BJ (cell line): Measurements from ENCODE around the gene CTBP1. TPM values are rescaled to one million over a fixed set of nuclear protein-coding genes. Genes with fewer than 3 reads are reported as not detected.

ENCODE experiments used
- CTCF ChIA-PET: fragments of 350-600 bp; formaldehyde crosslinking; extraction: SDS; loops from one replicate; lab custom pipeline; 2021; ENCODE audit warnings: antibody characterized with exemption, inconsistent platforms; lab: Yijun Ruan, JAX
- POLR2A ChIA-PET: fragments of 300-600 bp; sonication (Branson Sonifier 250); formaldehyde crosslinking; extraction: SDS; loops from one replicate; lab custom pipeline; 2021; ENCODE audit warnings: antibody characterized with exemption; lab: Charles Lee
- DNase-seq: peaks from one replicate; pipeline ENCODE4 v3.0.0-alpha.2; 2011; ENCODE audit warnings: low read depth
- H3K27me3 ChIP-seq: 2 replicates; pipeline ENCODE4 v1.6.0; 2011; ENCODE audit warnings: low read length; ENCODE audit not compliant: control insufficient read depth, insufficient read depth
- H3K36me3 ChIP-seq: 2 replicates; pipeline ENCODE4 v1.5.1; 2011; ENCODE audit warnings: low read length; ENCODE audit not compliant: control insufficient read depth, insufficient read depth
- H3K4me3 ChIP-seq: 2 replicates; pipeline ENCODE4 v1.5.1; 2011; ENCODE audit warnings: low read depth, mild to moderate bottlenecking, control low read depth, low read length
- polyA plus RNA-seq: library from polyadenylated mRNA; depleted of rRNA; stranded (reverse); fragments of >200 nt; gene quantifications from 2 replicates; pipeline ENCODE4 v1.2.3, GENCODE V29; 2011
- TF ChIP-seq, protein P1 (sequence below): IDR thresholded peaks from 2 replicates; pipeline ENCODE4 v1.5.1; 2011; ENCODE audit warnings: low read depth, mild to moderate bottlenecking, control low read depth, inconsistent platforms, low read length, moderate library complexity; ENCODE audit not compliant: insufficient read depth

The CTBP1 gene
- polyA plus RNA-seq, 1 experiment = 106 TPM

DNA sequence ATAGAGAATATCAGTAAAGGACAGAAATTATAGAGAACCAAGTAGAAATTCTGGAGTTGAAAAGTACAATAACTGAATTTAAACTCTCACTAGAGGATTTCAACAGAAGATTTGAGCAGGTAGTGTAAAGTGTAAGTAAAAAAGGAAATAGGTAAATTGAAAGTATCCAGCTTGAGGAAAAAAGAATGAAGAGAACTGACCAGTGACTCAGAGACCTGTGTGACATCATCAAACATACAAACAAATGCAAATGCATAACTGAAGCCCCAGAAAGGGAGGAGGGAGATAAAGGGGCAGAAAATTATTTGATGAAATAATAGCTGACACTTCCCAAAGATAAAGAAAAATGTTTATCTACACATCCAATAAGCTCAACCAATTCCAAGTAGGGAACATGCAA lies 68.3 kb downstream of the CTBP1 start:
- ChIA-PET POLR2A (no interaction called here), CTCF (no interaction called here)
- Histone ChIP-seq H3K27me3 (no peaks in the 10 kb centered on the region), H3K36me3 (no peaks in the 10 kb centered on the region), H3K4me3 (no peak overlapping the region)
- DNase-seq = no peak
- TF ChIP-seq, protein P1, sequence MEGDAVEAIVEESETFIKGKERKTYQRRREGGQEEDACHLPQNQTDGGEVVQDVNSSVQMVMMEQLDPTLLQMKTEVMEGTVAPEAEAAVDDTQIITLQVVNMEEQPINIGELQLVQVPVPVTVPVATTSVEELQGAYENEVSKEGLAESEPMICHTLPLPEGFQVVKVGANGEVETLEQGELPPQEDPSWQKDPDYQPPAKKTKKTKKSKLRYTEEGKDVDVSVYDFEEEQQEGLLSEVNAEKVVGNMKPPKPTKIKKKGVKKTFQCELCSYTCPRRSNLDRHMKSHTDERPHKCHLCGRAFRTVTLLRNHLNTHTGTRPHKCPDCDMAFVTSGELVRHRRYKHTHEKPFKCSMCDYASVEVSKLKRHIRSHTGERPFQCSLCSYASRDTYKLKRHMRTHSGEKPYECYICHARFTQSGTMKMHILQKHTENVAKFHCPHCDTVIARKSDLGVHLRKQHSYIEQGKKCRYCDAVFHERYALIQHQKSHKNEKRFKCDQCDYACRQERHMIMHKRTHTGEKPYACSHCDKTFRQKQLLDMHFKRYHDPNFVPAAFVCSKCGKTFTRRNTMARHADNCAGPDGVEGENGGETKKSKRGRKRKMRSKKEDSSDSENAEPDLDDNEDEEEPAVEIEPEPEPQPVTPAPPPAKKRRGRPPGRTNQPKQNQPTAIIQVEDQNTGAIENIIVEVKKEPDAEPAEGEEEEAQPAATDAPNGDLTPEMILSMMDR = no peak

DNA sequence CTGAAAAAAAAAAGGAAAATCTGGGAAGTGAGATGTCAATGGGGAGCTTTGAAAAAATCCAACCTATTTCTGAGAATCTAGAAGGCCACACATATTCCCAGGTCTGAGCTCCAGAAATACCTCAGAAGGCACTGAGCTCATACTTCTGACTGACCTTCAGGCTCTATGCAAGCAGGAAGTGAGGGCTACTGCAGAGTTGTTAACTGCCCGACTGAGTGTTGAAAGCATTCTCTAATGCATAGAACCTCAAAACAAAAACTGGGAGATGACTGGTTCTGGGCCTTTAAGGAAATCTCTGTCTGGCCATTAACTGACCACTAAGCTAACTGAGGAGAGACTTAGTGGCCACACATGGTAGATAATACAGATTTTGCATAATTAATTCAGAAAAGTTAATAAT lies 69.0 kb downstream of the CTBP1 start:
- TF ChIP-seq, protein P1 = no peak
- ChIA-PET POLR2A (no interaction called here), CTCF (interaction anchor here (0.6 kb wide), 1 partner anchor 12 kb away, joined by 4 read pairs; no protein-coding TSS in a partner anchor)
- Histone ChIP-seq H3K36me3 (no peaks in the 10 kb centered on the region), H3K27me3 (no peaks in the 10 kb centered on the region), H3K4me3 (no peak overlapping the region)
- no peak for DNase-seq

DNA sequence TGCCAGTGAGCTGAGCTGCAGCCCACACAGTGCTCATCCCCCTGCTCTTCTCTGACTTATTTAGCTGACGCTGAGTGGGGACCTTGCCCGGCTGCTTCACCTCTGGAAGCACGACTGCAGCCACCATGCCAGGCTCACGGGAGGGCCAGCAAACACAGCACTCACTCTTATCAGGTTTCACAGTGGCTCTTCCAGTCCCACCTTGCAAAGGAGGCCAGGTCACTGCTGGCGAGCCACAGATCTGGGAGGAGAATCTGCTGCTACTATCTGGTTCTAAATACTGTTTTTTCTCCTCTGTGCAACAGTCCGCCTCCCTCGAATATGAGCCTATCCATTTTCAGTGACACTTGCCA lies 69.9 kb downstream of the CTBP1 start:
- Histone ChIP-seq H3K27me3 (no peaks in the 10 kb centered on the region), H3K4me3 (no peak overlapping the region), H3K36me3 (no peaks in the 10 kb centered on the region)
- POLR2A ChIA-PET = no interaction called here
- CTCF ChIA-PET = no interaction called here
- TF ChIP-seq, protein P1 = no peak
- no peak for DNase-seq

DNA sequence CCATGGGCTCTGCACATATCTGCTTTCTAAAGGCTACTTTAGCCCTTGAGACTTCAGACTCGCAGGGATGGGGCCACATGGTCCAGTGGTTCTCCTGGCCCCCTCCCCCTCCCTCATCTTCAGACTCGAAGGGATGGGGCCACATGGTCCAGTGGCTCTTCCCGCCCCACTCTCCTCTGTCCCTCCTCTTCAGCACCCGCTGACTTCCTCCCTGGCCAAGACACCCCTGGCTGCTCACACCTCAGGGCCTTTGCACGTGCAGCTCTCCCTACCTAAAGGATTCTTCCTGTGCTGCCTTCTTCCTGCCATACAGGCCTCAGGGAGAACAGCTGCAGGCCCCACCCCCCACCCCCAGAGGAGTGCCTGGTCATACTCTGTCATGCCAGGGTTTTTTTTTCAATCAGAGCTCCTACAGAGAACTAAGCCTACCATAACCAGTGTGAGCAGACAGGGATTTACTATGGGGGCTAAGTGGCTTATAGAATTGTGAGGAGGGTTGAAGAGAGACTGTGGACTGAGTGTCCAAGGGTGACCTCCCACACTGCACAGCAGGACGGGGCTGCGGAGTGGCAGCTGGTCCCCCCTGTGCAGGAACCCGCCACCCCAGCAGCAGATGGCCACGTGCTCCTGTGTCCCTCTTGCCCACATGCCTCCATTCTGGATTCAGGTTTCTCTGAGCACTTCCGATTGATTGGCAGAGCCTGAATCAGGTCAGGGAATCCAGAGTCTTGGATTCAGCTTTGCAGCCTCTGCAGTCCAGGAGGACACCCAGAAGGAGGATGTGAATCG lies 70.4 kb downstream of the CTBP1 start:
- no peaks in the 10 kb centered on the region for H3K36me3 ChIP-seq
- ChIA-PET CTCF (interaction anchor here (1.0 to 1.4 kb wide), 2 partner anchors 11 to 89 kb away, joined by 3 read pairs; no protein-coding TSS in a partner anchor), POLR2A (no interaction called here)
- DNase-seq = no peak
- no peaks in the 10 kb centered on the region for H3K27me3 ChIP-seq
- H3K4me3 ChIP-seq = no peak overlapping the region
- TF ChIP-seq, protein P1 = no peak

GRCh38 chr4:1177274-1178141 lies 71.4 kb downstream of the CTBP1 start:
- CTCF ChIA-PET = interaction anchor here (1.0 to 1.4 kb wide), 2 partner anchors 10 to 90 kb away, joined by 3 read pairs; no protein-coding TSS in a partner anchor
- POLR2A ChIA-PET = no interaction called here
- no peak for DNase-seq

More at GRCh38 chr4:1177274-1178141, 71.4 kb downstream of the CTBP1 start:
- Histone ChIP-seq H3K36me3 (no peaks in the 10 kb centered on the region), H3K27me3 (no peaks in the 10 kb centered on the region), H3K4me3 (no peak overlapping the region)
- TF ChIP-seq, protein P1 = no peak
